HG03439 (cell line): ENCODE data around the gene PRDM15.

Experiments
- ATAC-seq: cut with Tn5 transposase; IDR thresholded peaks from one replicate; pipeline ENCODE4 v1.9.1; 2021; ENCODE audit warnings: mild to moderate bottlenecking, moderate library complexity; ENCODE audit not compliant: unreplicated experiment

Gene PRDM15

DNA sequence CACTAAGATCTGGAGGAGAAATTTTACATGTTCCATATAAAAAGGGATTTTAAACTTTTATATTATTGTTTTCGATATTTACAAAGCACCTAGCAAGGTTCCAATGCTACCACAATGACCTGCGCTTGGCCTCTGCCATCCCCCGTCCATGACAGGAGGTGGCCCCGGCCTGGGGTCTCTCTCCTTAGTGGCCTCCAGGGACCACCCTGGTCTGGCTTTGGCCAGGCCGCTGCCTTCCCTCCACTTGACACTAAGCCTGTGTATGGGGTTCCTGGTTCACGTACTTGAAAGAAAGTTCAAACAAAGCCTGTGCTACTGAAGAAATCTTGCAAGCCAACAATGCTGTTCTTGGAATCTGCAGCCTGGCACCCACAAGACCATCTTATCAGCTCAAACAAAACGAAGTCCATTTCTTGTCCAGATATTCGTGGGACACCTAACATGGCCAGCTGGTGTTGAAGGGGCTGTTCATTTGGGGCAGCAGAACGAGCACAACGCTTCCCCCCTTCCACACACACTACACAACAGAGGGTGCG, 12.8 kb downstream of the PRDM15 start:
- no peak for ATAC-seq

DNA sequence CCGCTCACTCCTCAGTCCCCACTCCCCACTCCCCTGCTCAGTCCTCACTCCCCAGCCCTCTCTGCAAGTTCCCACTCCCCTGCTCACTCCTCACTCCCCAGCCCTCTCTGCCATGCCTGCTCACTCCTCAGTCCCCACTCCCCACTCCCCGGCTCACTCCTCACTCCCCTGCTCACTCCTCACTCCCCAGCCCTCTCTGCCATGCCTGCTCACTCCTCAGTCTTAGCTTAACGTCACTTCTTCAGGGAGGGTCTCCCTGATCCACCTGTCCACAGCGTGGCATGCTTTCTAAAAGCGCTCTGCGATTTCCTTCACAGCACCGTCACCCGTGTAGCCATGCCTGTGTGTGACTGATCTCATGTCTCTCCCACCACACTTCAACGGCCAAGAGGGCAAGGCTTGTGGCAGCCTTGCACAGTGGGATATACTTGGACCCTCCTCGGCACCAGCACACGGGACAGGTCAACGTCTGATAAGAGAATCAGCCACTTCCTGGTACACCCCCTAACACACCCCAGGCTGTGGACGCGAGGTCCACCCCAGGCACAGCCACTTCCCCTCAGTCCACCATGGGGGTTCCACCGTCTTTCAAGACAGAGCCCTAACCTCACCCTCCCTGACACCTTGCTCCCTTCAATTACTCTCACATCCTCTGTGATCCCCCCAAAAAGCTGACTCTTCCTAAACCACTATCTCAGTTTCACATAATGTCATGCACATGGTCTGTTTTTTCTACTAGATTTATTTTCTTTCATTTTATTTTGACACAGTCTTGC, 14.0 kb downstream of the PRDM15 start:
- no peak for ATAC-seq

DNA sequence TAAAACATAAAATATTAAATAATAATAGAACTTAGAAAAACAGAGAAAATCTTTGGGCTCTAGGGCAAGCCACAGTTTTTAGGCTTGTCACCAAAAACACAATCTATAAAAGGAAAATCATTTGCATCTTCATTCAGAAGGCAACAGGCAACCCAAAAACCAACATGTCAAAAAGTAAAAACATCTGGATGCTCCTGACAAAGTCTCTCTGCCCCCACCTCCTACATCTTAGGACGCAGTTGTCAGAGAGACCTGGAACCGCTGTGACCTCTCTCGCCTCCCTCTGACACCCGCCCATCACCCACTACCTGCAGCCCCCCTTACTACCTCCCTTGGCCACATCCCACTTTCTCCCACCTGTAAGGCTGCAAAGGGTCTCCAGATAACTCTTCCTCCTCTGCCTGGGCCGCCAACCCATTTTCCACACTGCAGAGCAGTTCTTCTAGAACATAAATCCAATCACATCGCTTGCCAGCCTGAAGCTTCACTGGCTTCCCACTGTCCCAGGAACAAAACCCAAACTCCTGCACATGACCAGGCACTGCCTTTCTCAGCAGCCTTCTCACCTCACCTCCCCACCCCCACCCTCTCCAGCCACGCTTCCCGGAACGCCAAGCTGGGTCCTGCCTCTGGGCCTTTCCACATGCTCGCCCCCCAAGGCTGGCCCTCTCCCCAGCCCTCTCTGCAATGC, 14.7 kb downstream of the PRDM15 start:
- no peak for ATAC-seq

DNA sequence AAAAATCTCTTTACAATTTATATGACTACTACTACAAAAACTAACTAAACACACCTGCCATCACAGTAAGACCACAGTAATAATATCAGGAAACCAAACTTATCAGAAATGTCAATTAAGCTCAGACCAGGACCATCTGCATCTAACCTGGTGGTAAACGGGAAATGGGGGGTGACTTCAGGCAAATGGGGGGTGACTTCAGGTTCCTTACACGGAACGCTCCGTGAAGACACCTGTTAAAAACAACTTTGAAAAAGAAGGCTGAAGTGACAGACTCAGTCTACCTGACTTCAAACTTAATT, 15.8 kb downstream of the PRDM15 start:
- ATAC-seq: no peak

DNA sequence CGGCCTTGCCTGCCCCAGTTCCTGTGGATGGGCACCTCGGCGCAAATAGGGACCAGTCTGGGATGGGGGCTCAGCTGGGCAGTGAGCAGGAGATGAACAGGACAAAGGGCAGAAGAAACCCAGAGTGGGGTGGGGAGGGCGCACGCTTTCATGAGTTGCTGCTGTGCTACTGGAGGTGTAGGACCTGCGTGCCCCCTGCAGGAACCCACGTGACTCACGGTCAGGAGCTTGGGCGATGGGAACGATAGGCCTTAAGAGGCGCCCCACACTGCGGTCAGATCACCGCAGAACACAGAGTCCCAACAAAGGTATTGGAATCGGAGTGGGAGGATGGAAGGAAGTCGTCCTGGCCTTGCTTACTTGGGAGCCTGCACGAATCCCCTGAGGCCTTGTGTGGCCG, 17.2 kb downstream of the PRDM15 start:
- ATAC-seq: no peak

DNA sequence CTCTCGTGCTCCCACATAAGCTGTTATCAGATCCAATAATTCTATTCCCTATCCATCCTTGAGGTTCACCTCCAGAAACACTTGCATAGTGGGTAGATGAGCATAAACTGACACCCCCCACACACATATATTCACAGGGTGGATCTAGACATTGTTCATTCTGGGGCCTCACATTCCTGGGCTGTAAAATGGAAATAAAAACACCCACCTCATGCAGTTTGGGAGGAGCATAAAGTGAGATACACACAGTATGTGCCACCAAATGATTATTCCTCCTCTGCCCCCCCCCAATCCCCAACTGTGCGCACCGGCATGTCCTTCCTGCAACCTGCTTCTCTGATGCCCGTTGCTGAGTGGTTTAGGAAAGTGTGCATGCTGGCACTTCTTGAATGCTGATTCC, 17.9 kb downstream of the PRDM15 start:
- ATAC-seq: no peak

DNA sequence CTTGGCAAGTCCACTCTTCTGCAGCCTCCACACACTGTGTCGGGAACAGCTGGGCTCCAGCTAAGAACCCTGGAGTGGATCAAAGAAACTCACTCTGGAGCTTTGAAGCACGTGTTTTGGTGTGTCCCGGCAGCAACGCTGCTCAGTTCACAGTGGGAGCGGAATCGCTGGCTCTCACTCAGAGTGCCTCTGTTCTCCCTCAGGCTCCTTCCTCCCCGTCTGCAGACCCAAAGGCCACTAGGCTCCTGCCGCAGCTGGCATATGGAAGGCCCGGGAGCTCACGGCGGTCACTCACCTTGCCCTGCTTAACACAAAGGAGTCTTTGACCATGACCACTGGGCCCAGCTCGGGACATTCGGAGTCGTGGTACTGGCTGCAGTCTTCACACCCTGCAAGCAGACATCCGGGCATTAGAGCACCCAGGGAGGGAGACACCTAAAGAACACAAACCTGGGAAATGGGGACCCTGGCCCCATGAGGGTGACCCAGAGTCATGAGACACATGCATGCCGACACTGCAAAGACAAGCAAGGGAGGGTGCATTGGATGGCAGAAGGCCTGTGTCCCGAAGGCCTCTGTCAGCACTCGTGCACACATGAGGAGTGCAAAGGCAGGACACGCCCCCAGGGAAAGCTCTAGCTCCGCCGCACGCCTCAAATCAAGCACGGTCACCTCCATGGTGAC, 19.7 kb downstream of the PRDM15 start:
- no peak for ATAC-seq

DNA sequence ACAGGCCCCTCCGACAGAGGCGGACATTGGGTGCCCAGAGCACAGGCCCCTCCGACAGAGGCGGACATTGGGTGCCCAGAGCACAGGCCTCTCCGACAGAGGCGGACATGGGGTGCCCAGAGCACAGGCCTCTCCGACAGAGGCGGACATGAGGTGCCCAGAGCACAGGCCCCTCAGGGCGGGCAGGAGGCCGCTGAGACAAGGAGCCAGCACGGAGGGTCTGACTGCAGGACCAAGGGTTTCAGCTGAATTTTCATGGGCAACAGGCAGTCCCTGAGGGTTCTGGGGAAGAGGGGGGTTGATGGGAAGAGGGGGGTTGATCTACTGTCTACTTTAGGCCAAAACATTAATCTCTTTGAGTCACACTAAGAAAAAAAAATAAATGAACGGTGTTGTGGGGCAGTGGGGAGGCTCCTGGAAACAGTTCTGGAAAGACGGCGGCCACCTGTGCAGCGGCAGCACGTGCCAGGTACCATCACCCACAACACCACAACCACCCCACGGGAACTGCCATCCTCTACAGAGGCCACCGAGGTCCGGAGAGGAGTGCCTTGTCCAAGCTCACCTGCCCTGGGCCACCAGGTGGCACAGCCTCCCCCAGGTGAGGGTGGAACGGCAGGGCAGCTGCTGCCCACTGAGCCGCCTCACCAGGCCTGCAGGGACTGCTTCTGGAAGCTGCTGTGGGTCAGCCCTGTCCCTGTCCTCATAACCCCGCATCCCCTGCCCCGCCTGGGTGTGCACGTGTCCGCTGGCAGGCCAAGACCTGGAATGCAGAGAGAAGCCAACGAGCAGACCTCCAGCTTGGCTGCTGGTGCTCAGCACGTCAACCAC, 20.5 kb downstream of the PRDM15 start:
- ATAC-seq: no peak

DNA sequence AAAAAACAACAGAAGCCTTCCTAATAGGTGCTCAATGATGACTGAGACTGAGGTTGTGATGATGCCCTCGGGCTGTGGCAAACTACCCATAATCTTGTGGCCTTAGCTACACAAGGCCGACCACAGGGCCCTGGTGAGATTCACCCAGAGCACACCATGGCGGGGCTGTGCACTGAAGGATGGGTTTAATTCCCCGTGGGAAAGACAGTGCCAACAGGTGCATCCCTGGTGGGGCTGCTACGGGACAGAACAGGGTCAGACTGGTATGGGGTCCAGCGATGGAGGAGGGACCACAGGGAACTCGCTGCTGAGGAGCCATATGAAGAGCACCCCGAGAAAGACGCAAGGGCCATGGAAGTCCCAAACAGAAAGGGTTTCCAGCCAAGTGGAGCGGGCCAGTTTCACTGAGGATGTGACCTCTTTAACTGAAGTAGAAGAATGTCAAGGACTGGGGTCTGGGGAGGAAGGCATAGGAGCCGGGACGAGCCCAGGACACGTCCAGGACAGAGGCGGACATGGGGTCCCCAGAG, 21.3 kb downstream of the PRDM15 start:
- no peak for ATAC-seq

DNA sequence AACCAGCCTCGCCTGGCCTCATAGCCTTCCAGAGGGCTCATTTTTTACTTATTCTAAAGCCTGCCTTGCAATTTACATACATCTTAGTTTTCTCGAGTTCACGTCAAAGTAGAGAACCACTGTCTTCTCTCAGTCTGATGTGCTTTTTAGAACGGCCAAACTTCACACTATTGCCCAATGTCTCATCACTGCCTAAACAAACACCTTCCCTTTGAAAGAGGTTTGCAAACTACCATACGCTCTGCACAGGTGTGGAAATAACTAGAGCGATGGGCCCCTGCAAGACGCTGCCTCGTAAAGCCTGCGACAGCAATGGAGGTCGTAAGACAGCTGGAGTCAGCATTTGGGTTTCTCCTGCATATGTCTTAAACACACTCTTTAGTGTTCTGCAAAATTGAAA, 22.6 kb downstream of the PRDM15 start:
- no peak for ATAC-seq

DNA sequence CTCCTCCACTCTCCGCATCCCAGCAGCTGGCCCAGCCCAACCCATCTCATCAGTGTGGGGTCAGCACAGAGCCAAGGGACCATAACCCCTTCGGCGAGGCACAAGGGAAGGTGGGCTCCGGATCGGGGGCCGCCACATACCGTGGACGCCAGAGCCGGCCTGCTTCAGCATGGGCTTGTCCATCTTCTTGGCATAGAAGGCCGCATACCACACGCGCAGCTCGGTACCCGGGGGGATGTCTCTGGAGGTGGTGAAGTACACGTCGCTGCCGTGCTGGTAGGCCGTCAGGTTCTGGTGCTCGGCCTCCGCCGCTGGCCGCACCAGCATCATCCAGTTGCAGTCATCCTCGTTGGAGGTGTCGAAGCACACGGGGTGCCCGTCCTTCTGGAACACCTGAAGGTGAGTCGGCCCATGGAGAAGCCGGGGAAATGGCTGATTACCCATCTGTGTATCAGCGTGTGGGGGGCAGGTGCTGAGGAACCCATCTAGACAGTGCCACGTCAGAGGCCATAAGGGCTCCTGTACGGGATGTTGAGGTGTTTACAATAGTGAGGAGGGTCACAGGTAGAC, 24.6 kb downstream of the PRDM15 start:
- no peak for ATAC-seq

DNA sequence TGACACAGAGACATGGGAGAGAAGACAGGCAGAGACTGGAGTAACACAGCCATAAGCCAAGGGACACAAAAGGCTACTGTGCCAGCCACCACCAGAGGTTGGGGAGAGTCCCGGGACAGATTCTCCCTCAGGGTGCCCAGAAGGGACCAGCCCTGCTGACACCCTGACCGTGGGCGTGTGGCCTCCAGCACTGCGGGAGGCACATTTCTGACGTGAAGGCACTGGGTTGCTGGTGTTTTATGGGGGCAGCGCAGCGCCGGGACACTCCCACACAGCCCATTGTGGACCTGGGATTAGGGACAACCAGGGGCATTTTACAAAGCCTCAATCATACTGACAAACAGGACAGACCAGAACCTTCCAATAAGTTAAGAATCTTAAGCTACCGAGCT, 26.2 kb downstream of the PRDM15 start:
- no peak for ATAC-seq

DNA sequence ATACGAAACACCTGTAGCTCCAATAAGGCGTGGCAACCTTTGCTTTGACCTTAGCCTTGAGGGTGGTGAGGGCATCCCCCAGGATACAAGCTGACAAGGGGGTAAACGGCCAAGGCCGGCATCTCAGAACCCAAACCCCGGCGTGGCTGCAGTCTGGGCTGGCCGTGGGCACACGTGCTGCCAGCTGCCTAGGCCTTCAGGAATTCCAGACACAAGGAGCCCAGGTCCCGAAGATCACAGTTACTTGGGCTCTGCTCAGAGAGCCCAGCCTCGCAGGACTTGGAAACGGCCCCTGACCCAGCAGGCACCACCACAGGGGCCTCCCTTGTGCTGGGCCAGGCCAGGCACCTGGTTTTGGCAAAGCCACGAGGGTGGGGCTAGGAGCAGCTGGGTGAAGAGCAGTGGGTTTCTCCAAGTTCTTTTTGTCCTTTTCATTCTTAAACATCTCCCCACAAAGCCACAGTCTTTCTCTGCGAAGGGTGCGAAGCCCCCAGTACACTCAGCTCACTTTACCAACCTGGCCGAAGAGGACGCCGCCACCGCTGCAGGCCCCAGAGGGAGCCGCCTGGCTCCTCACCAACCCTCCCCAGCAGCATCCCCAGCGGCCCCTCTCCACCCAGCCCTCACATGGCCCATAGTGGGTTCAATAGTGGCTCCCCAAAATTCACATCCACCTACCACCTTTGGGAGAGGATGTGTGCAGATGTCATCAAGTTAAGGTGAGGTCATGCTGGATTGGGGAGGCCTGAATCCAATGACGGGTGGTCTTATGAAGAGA, 26.8 kb downstream of the PRDM15 start:
- no peak for ATAC-seq

DNA sequence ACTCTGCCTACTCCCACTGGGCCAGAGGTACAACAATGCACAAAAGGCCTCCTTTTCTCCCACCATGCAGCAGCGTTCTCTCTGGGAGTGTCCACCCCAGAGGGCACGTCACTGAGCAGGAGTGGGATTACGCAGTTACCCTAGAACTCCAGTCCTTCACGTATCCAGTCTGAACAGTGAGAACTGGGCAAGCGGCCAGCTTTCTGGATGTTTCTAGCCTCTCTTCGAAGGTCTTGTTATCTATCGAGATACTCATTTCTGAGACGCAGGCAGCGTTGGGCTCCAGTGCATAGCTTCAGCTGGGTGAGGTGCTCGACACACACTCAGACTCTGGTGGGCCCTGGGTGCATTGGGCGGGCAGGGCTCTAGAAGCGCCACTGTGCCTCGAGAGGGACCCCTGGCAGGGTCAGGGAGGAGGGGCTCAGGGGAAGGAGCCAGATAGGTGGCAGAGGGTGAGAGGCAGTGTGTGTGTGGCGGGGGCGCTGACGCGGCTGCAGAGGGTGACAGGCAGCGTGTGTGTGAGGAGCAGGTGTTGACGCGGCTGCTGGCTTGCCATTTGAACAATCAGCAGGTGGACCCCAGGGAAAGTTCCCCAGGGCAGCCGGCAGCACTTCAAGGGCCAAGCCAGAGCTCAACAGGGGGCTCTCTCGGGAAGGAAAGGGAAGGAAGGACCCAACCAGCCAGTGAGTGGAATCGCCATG, 27.9 kb downstream of the PRDM15 start:
- no peak for ATAC-seq

DNA sequence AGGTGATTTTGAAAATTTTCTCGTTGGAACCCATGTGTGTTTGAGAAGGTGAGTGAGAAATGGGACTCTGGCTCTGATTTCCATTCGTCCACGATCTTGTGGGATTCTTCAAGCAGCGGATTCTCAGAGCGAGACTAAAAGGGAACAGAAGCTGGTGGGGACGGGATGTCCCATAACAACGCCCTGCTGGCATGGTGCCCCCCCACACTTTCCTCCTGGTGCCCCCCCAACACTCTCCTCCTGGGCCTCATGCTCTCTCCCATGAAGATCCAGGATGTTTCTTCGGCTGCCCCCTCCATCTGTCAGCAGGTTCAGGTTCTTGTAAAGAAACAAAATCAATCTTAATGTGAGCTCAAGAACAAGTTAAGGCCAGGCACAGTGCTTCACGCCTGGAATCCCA, 29.1 kb downstream of the PRDM15 start:
- ATAC-seq: no peak

DNA sequence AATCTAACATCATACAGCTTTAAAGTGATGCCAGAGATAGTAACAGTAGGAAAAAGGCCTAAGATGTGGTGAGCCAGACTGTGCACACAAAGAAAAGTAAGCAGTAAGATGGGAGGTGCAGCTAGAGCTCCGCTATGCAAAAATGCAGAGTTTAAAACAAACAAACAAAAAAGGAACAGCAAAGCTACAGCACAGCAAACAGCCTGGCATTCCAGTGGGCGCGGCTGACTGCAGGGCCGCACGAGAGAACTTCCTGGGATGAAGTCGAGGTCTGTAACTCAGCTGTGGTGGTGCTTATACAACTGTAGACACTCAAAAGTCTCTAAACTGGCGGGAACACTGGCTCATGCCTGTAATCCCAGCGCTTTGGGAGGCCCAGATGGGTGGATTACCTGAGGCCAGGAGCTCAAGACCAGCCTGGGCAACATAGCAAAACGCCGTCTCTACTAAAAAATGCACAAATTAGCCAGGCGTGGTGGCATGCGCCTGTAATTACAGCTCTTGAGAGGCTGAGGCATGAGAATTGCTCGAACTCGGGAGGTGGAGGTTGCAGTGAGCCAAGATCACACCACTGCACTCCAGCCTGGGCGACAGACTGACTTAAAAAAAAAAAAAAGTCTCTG, 30.1 kb downstream of the PRDM15 start:
- no peak for ATAC-seq

DNA sequence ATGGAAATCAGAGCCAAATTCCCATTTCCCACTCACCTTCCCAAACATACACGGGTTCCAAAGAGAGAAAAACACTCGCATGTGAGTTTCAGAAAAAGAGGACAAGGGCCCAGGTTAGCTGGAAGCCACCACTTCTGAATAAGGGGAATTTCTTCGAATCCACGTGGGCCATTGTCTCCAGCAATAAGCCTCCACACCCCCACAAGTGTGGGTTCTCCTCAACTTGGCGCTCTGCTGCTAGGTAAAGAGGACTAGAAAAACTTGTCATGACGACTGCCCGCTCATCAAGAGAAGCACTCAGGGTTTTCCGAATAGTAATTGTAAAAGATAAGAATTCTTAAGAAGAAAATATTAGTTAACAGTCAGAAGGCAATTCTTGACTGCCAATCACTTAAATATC, 30.6 kb downstream of the PRDM15 start:
- no peak for ATAC-seq

DNA sequence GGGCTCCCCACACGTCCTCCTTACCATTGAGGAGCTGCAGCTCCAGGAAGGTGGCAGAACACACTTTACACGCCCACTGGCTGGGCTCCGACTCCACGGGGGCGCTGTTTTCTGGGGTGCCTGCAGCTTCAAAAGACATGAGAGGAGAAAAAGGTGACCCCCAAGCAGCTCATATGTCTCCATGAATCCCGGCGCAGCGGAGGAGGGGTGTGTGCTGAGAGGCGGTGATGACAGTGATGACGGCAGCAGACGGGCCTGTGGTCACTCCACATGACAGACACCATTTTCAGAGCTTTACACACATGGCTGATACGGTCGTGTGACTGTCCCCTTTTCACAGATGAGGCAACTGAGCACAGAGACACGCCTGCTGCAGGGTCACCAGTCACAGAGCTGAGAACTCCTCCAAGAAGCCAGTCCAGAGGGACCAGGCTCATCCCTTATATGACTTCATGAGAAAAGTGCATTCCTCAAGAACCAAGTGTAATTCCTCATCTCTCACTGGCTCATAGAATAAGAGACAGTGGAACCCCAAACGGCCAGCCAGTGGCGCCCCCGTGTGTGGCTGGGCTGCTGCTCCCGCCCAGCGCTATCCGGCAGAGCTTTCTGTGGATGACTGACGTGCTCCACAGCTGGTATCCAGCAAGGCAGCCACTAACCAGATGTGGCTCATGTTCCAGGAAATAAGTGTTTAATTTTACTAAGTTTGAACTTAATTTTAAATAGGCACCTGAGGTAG, 31.9 kb downstream of the PRDM15 start:
- ATAC-seq: no peak
